SK-N-SH treated with all-trans-retinoic acid at 6 μM for 48 hours (cell line): ENCODE measurements around the gene ZRANB2.

Experiments used
- ATAC-seq: fragments of 200-7000 bp; cut with Tn5 transposase; 3 replicates; pipeline ENCODE4 v1.9.1; 2020; ENCODE audit warnings: mild to moderate bottlenecking, moderate library complexity
- ARNTL ChIP-seq: fragments of 450-650 bp; formaldehyde crosslinking; IDR thresholded peaks from 2 replicates; pipeline ENCODE4 v1.5.0; 2020; ENCODE audit warnings: low read depth, mild to moderate bottlenecking, moderate library complexity, borderline replicate concordance
- CSDC2 ChIP-seq: fragments of 250-450 bp; sonication (Bioruptor Pico); IDR thresholded peaks from 2 replicates; pipeline ENCODE4 v1.5.0; 2020; ENCODE audit warnings: mild to moderate bottlenecking, moderate library complexity
- ESRRG ChIP-seq: fragments of 250-450 bp; sonication (Bioruptor Pico); IDR thresholded peaks from 2 replicates; pipeline ENCODE4 v1.6.1; 2021; ENCODE audit warnings: mild to moderate bottlenecking
- GLIS3 ChIP-seq: fragments of 250-450 bp; sonication (Bioruptor Pico); IDR thresholded peaks from 2 replicates; pipeline ENCODE4 v1.5.0; 2020; ENCODE audit warnings: mild to moderate bottlenecking, moderate library complexity
- ISL1 ChIP-seq: fragments of 250-450 bp; sonication (Bioruptor Pico); IDR thresholded peaks from 2 replicates; pipeline ENCODE4 v2.1.2; 2022; ENCODE audit warnings: mild to moderate bottlenecking, moderate library complexity
- OSR1 ChIP-seq: fragments of 250-450 bp; sonication (Bioruptor Pico); IDR thresholded peaks from 2 replicates; pipeline ENCODE4 v1.8.0; 2022; ENCODE audit warnings: moderate library complexity, mild to moderate bottlenecking, inconsistent platforms
- PPARA ChIP-seq: fragments of 250-450 bp; sonication (Bioruptor Pico); IDR thresholded peaks from 2 replicates; pipeline ENCODE4 v1.5.0; 2020; ENCODE audit warnings: mild to moderate bottlenecking, borderline replicate concordance
- RARB ChIP-seq: fragments of 250-450 bp; sonication (Bioruptor Pico); IDR thresholded peaks from 2 replicates; pipeline ENCODE4 v1.8.0; 2021; ENCODE audit warnings: mild to moderate bottlenecking, moderate library complexity
- SNAI2 ChIP-seq: fragments of 250-450 bp; sonication (Bioruptor Pico); IDR thresholded peaks from 2 replicates; pipeline ENCODE4 v1.5.0; 2020; ENCODE audit warnings: mild to moderate bottlenecking, moderate library complexity
- TCF4 ChIP-seq: fragments of 250-450 bp; sonication (Bioruptor Pico); IDR thresholded peaks from 2 replicates; pipeline ENCODE4 v1.8.0; 2021; ENCODE audit warnings: mild to moderate bottlenecking, moderate library complexity, borderline replicate concordance
- TOX ChIP-seq: fragments of 250-450 bp; sonication (Bioruptor Pico); IDR thresholded peaks from 2 replicates; pipeline ENCODE4 v1.8.0; 2021; ENCODE audit warnings: mild to moderate bottlenecking, moderate library complexity, borderline replicate concordance
- ZC3H10 ChIP-seq: fragments of 250-450 bp; sonication (Bioruptor Pico); IDR thresholded peaks from 2 replicates; pipeline ENCODE4 v1.5.1; 2021; ENCODE audit warnings: mild to moderate bottlenecking, moderate library complexity
- ZFP3 ChIP-seq: fragments of 250-450 bp; sonication (Bioruptor Pico); IDR thresholded peaks from 2 replicates; pipeline ENCODE4 v1.5.0; 2020; ENCODE audit warnings: mild to moderate bottlenecking, moderate library complexity
- ZNF565 ChIP-seq: fragments of 450-650 bp; formaldehyde crosslinking; conservative IDR thresholded peaks from 2 replicates; pipeline ENCODE4 v1.5.0; 2020; ENCODE audit warnings: low read depth, mild to moderate bottlenecking, moderate library complexity
- ZNF70 ChIP-seq: fragments of 450-650 bp; formaldehyde crosslinking; IDR thresholded peaks from 2 replicates; pipeline ENCODE4 v1.5.0; 2020; ENCODE audit warnings: mild to moderate bottlenecking, moderate library complexity
- ZNF8 ChIP-seq: fragments of 450-650 bp; formaldehyde crosslinking; IDR thresholded peaks from 2 replicates; pipeline ENCODE4 v1.5.0; 2020; ENCODE audit warnings: mild to moderate bottlenecking, moderate library complexity
- TF ChIP-seq, protein P1 (sequence below): fragments of 250-450 bp; sonication (Bioruptor Pico); IDR thresholded peaks from 2 replicates; pipeline ENCODE4 v1.5.1; 2020; ENCODE audit warnings: low read depth, mild to moderate bottlenecking, moderate library complexity
- TF ChIP-seq, protein P2 (sequence below): fragments of 250-450 bp; sonication (Bioruptor Pico); IDR thresholded peaks from 2 replicates; pipeline ENCODE4 v1.5.1; 2021; ENCODE audit warnings: mild to moderate bottlenecking, moderate library complexity
- TF ChIP-seq, protein P3 (sequence below): fragments of 250-450 bp; sonication (Bioruptor Pico); IDR thresholded peaks from 2 replicates; pipeline ENCODE4 v1.8.0; 2021; ENCODE audit warnings: low read depth, mild to moderate bottlenecking, moderate library complexity, borderline replicate concordance
- TF ChIP-seq, protein P4 (sequence below): fragments of 250-450 bp; sonication (Bioruptor Pico); IDR thresholded peaks from 2 replicates; pipeline ENCODE4 v1.5.0; 2020; ENCODE audit warnings: mild to moderate bottlenecking, moderate library complexity

Gene ZRANB2

GRCh38 chr1:71086331-71086730, 5.5 kb upstream of the ZRANB2 start:
- peak; percentile 41; the same call in 2 of the 3 replicates for ATAC-seq
- TF ChIP-seq GLIS3 (CRISPR knock-in tag) (no peak), ISL1 (CRISPR knock-in tag) (no peak), ZNF70 (CRISPR knock-in tag) (no peak), ZFP3 (no peak), ZC3H10 (CRISPR knock-in tag) (no peak), ARNTL (CRISPR knock-in tag) (no peak), ZNF565 (CRISPR knock-in tag) (no peak), ESRRG (no peak)
- TF ChIP-seq, protein P1, sequence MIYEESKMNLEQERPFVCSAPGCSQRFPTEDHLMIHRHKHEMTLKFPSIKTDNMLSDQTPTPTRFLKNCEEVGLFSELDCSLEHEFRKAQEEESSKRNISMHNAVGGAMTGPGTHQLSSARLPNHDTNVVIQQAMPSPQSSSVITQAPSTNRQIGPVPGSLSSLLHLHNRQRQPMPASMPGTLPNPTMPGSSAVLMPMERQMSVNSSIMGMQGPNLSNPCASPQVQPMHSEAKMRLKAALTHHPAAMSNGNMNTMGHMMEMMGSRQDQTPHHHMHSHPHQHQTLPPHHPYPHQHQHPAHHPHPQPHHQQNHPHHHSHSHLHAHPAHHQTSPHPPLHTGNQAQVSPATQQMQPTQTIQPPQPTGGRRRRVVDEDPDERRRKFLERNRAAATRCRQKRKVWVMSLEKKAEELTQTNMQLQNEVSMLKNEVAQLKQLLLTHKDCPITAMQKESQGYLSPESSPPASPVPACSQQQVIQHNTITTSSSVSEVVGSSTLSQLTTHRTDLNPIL, result no peak
- TF ChIP-seq, protein P2, sequence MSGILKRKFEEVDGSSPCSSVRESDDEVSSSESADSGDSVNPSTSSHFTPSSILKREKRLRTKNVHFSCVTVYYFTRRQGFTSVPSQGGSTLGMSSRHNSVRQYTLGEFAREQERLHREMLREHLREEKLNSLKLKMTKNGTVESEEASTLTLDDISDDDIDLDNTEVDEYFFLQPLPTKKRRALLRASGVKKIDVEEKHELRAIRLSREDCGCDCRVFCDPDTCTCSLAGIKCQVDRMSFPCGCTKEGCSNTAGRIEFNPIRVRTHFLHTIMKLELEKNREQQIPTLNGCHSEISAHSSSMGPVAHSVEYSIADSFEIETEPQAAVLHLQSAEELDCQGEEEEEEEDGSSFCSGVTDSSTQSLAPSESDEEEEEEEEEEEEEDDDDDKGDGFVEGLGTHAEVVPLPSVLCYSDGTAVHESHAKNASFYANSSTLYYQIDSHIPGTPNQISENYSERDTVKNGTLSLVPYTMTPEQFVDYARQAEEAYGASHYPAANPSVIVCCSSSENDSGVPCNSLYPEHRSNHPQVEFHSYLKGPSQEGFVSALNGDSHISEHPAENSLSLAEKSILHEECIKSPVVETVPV (CRISPR knock-in tag), result no peak

DNA sequence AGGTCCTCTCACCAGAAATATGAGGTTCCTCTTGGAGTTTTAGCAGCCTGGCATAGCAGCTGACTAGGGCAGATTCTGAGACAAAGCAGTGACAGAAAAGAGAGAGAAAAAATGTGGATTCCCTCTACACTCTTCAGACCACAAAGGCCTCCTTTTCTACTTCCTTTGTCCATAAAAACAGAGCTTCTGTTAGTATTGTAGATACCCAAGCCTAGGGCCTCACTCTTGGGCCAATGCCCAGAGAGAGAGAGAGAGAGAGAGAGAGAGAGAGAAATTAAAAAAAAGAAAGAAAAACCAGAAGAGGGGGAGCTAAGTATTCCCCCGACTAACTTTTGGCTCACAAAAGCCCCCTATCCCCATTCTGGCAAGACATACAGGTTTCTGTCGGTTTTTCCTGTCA, 2.4 kb upstream of the ZRANB2 start:
- no peak for ATAC-seq
- TF ChIP-seq RARB (CRISPR knock-in tag) (no peak), ZNF8 (CRISPR knock-in tag) (no peak), OSR1 (CRISPR knock-in tag) (no peak), TOX (no peak), ZNF70 (CRISPR knock-in tag) (no peak), PPARA (CRISPR knock-in tag) (no peak), ESRRG (no peak), GLIS3 (CRISPR knock-in tag) (no peak), TCF4 (CRISPR knock-in tag) (no peak)
- TF ChIP-seq, protein P3, sequence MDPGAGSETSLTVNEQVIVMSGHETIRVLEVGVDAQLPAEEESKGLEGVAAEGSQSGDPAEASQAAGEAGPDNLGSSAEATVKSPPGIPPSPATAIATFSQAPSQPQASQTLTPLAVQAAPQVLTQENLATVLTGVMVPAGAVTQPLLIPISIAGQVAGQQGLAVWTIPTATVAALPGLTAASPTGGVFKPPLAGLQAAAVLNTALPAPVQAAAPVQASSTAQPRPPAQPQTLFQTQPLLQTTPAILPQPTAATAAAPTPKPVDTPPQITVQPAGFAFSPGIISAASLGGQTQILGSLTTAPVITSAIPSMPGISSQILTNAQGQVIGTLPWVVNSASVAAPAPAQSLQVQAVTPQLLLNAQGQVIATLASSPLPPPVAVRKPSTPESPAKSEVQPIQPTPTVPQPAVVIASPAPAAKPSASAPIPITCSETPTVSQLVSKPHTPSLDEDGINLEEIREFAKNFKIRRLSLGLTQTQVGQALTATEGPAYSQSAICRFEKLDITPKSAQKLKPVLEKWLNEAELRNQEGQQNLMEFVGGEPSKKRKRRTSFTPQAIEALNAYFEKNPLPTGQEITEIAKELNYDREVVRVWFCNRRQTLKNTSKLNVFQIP (CRISPR knock-in tag), result no peak
- TF ChIP-seq, protein P1, result no peak
- TF ChIP-seq, protein P4, sequence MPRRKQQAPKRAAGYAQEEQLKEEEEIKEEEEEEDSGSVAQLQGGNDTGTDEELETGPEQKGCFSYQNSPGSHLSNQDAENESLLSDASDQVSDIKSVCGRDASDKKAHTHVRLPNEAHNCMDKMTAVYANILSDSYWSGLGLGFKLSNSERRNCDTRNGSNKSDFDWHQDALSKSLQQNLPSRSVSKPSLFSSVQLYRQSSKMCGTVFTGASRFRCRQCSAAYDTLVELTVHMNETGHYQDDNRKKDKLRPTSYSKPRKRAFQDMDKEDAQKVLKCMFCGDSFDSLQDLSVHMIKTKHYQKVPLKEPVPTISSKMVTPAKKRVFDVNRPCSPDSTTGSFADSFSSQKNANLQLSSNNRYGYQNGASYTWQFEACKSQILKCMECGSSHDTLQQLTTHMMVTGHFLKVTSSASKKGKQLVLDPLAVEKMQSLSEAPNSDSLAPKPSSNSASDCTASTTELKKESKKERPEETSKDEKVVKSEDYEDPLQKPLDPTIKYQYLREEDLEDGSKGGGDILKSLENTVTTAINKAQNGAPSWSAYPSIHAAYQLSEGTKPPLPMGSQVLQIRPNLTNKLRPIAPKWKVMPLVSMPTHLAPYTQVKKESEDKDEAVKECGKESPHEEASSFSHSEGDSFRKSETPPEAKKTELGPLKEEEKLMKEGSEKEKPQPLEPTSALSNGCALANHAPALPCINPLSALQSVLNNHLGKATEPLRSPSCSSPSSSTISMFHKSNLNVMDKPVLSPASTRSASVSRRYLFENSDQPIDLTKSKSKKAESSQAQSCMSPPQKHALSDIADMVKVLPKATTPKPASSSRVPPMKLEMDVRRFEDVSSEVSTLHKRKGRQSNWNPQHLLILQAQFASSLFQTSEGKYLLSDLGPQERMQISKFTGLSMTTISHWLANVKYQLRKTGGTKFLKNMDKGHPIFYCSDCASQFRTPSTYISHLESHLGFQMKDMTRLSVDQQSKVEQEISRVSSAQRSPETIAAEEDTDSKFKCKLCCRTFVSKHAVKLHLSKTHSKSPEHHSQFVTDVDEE (CRISPR knock-in tag), result no peak

DNA sequence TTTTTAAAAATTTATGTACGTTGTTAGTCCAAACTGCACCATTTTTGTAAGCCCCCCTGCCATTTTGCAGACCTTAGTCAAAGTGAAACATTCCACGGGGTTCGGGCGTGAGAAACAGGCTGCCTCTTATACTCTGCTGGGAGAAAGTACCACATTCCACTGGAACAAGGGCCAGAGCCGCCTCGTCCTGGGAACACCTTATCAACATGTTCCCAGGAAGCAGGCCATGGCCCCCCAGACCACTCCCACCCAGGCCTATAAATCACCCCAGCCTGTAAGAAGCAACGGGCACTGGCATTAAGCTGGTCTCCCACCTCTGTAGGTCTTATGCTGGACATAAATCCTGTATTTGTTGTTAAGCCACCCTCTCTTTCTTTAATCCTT, 854 bp upstream of the ZRANB2 start:
- no peak for TF ChIP-seq GLIS3 (CRISPR knock-in tag)
- TF ChIP-seq CSDC2 (CRISPR knock-in tag), result 0 out of 2 replicates have a peak, but pooled peaks have one; percentile 22
- no peak for ATAC-seq

GRCh38 chr1:71080230-71080738, 551 bp downstream of the ZRANB2 start:
- TF ChIP-seq ZNF565 (CRISPR knock-in tag) (no peak), GLIS3 (CRISPR knock-in tag) (no peak), SNAI2 (no peak), ESRRG (no peak)
- TF ChIP-seq, all 23 proteins: peak for 0

More at GRCh38 chr1:71080230-71080738, 551 bp downstream of the ZRANB2 start:
- peak; percentile 52 for ATAC-seq
